ENCODE results near the gene C2orf49.

C2orf49 gene

GRCh38 chr2:105308382-105309146 lies 28.8 kb upstream of the C2orf49 start:
- no peak for DNase-seq (ENCODE audit: extremely low read depth, insufficient read length)
- no peak for TF ChIP-seq CTCF (IDR thresholded peaks at IDR 0.05; ENCODE audit: insufficient read depth, low read length, poor library complexity, severe bottlenecking)
- peaks cover 9% of the 10 kb centered on the region for H3K36me3 ChIP-seq (ENCODE audit: control insufficient read depth, insufficient read depth, low read length)
- H3K4me3 ChIP-seq (replicated peaks; ENCODE audit: low read depth, low read length): no peak overlapping the region
- no peaks in the 10 kb centered on the region for H3K27me3 ChIP-seq (replicated peaks; ENCODE audit: control insufficient read depth, insufficient read depth, low read length)

DNA sequence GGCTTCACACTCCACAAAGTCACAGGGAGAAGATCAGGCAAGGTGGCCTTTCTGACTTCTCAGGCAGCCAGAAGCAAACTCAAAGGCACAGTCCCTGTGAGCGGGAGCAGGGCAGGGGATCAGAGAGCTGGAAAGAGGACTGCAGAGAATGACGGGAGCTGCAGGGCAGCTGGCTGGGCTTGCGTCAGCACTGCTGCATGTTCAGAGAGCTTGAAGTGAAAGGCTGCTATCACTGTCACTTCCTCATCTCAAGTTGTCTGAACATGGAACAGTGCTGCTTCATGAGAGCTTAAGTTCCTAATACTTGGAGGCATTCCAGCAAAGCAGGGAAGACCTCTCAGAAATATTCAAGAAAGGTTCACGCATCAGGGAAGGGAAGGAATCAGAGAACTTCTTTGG lies 28.2 kb upstream of the C2orf49 start:
- Histone ChIP-seq H3K36me3 (ENCODE audit: control insufficient read depth, insufficient read depth, low read length) (peaks cover 9% of the 10 kb centered on the region), H3K27me3 (replicated peaks; ENCODE audit: control insufficient read depth, insufficient read depth, low read length) (no peaks in the 10 kb centered on the region), H3K4me3 (replicated peaks; ENCODE audit: low read depth, low read length) (no peak overlapping the region)
- no peak for TF ChIP-seq CTCF (IDR thresholded peaks at IDR 0.05; ENCODE audit: insufficient read depth, low read length, poor library complexity, severe bottlenecking)
- DNase-seq (ENCODE audit: extremely low read depth, insufficient read length): no peak

DNA sequence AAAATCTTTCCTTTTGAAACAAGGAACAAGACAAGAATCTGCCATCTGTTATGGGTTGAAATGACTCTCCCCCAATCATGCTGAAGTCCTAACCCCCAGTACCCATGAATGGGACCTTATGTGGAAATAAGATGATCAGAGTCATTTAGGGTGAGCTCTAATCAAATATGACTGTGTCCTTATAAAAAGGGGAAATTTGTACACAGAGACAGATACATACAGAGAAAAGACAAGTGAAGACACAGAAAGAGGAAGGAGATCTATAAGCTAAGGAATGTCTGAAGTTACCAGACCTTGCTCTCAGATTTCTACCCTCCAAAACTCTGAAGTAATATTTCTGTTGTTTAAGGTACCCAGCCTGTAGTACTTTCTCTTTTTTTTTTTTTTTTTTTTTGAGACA lies 23.5 kb upstream of the C2orf49 start:
- DNase-seq (ENCODE audit: extremely low read depth, insufficient read length): peak; percentile 31
- Histone ChIP-seq H3K4me3 (replicated peaks; ENCODE audit: low read depth, low read length) (no peak overlapping the region), H3K36me3 (ENCODE audit: control insufficient read depth, insufficient read depth, low read length) (no peaks in the 10 kb centered on the region; the same call in 1 of the 2 replicates), H3K27me3 (replicated peaks; ENCODE audit: control insufficient read depth, insufficient read depth, low read length) (no peaks in the 10 kb centered on the region)
- TF ChIP-seq CTCF (IDR thresholded peaks at IDR 0.05; ENCODE audit: insufficient read depth, low read length, poor library complexity, severe bottlenecking): no peak

GRCh38 chr2:105315314-105315713 lies 22.0 kb upstream of the C2orf49 start:
- TF ChIP-seq CTCF (IDR thresholded peaks at IDR 0.05; ENCODE audit: insufficient read depth, low read length, poor library complexity, severe bottlenecking): no peak
- peak; percentile 56 for DNase-seq (ENCODE audit: extremely low read depth, insufficient read length)
- no peaks in the 10 kb centered on the region for H3K27me3 ChIP-seq (replicated peaks; ENCODE audit: control insufficient read depth, insufficient read depth, low read length)
- H3K36me3 ChIP-seq (ENCODE audit: control insufficient read depth, insufficient read depth, low read length): no peaks in the 10 kb centered on the region; the same call in 1 of the 2 replicates
- no peak overlapping the region for H3K4me3 ChIP-seq (replicated peaks; ENCODE audit: low read depth, low read length)

- Histone ChIP-seq H3K36me3 (ENCODE audit: control insufficient read depth, insufficient read depth, low read length) (no peaks in the 10 kb centered on the region), H3K4me3 (replicated peaks; ENCODE audit: low read depth, low read length) (no peak overlapping the region), H3K27me3 (replicated peaks; ENCODE audit: control insufficient read depth, insufficient read depth, low read length) (no peaks in the 10 kb centered on the region)
- no peak for DNase-seq (ENCODE audit: extremely low read depth, insufficient read length)
- TF ChIP-seq CTCF (IDR thresholded peaks at IDR 0.05; ENCODE audit: insufficient read depth, low read length, poor library complexity, severe bottlenecking): no peak
Observed at GRCh38 chr2:105317937-105318336, 19.4 kb upstream of the C2orf49 start.

Measured in GM06990 (cell line).